Neural cell (in vitro differentiated cells): ENCODE results near the gene CHST13. TPM values are rescaled to one million over a fixed set of nuclear protein-coding genes. Genes with fewer than 3 reads are reported as not detected.

Experiments used
- H2AFZ ChIP-seq: fragments of 200-600, 300-800 bp; sonication (generic), shearing (Covaris generic); 2 replicates; pipeline ENCODE4 v1.6.0; 2014; ENCODE audit warnings: low read depth, mild to moderate bottlenecking, antibody characterized with exemption, low read length, moderate library complexity
- H3F3A ChIP-seq: fragments of 200-600 bp; shearing (Covaris generic); 2 replicates; pipeline ENCODE4 v1.6.1; 2016; ENCODE audit warnings: mild to moderate bottlenecking, moderate library complexity, mixed read lengths, antibody characterized with exemption, low read length; ENCODE audit not compliant: insufficient read depth, poor library complexity, severe bottlenecking
- H3K27ac ChIP-seq: fragments of 200-600, 300-800 bp; sonication (generic), shearing (Covaris generic); 2 replicates; pipeline ENCODE4 v1.5.1; 2014; ENCODE audit warnings: mild to moderate bottlenecking, low read length, moderate library complexity
- H3K27me3 ChIP-seq: fragments of 300-800, 200-600 bp; sonication (generic), shearing (Covaris generic); 2 replicates; pipeline ENCODE4 v1.6.0; 2014; ENCODE audit warnings: mild to moderate bottlenecking, low read depth, low read length, moderate library complexity; ENCODE audit not compliant: insufficient read depth
- H3K36me3 ChIP-seq: fragments of 300-800, 200-600 bp; sonication (generic), shearing (Covaris generic); 2 replicates; pipeline ENCODE4 v1.5.1; 2014; ENCODE audit warnings: mild to moderate bottlenecking, antibody characterized with exemption, low read length, moderate library complexity; ENCODE audit not compliant: insufficient read depth
- H3K4me2 ChIP-seq: fragments of 300-800, 200-600 bp; sonication (generic), shearing (Covaris generic); 2 replicates; pipeline ENCODE4 v1.6.0; 2014; ENCODE audit warnings: mild to moderate bottlenecking, low read length
- H3K4me3 ChIP-seq: fragments of 300-800, 200-600 bp; sonication (generic), shearing (Covaris generic); 2 replicates; pipeline ENCODE4 v1.5.1; 2014; ENCODE audit warnings: mild to moderate bottlenecking, low read length, moderate library complexity
- H3K79me2 ChIP-seq: fragments of 200-600 bp; shearing (Covaris generic); replicated peaks from 2 replicates; pipeline ENCODE4 v1.6.0; 2014; ENCODE audit warnings: mild to moderate bottlenecking, low read length, moderate library complexity; ENCODE audit not compliant: insufficient read depth
- H3K9ac ChIP-seq: fragments of 300-800, 200-600 bp; sonication (generic), shearing (Covaris generic); 2 replicates; pipeline ENCODE4 v1.6.1; 2016; ENCODE audit warnings: mild to moderate bottlenecking, low read length, mixed read lengths
- H3K9me2 ChIP-seq: fragments of 200-600 bp; shearing (Covaris generic); 2 replicates; pipeline ENCODE4 v1.6.1; 2016; ENCODE audit warnings: mild to moderate bottlenecking, low read length, mixed read lengths; ENCODE audit not compliant: insufficient read depth
- H3K9me3 ChIP-seq: fragments of 200-600, 300-800 bp; sonication (generic), shearing (Covaris generic); 2 replicates; pipeline ENCODE4 v1.6.1; 2016; ENCODE audit warnings: mild to moderate bottlenecking, mixed run types, low read length, moderate library complexity, mixed read lengths
- H4K20me1 ChIP-seq: fragments of 200-600 bp; shearing (Covaris generic); 2 replicates; pipeline ENCODE4 v1.6.1; 2016; ENCODE audit warnings: mild to moderate bottlenecking, mixed run types; ENCODE audit not compliant: insufficient read depth
- EP300 ChIP-seq: fragments of 450-650 bp; conservative IDR thresholded peaks from 2 replicates; pipeline ENCODE4 v1.6.1; 2014; ENCODE audit warnings: antibody characterized with exemption, mild to moderate bottlenecking, moderate library complexity; ENCODE audit not compliant: poor library complexity, severe bottlenecking
- EZH2 ChIP-seq: fragments of 200-600, 300-800 bp; shearing (Covaris generic), sonication (generic); IDR thresholded peaks from 2 replicates; pipeline ENCODE4 v1.6.1; 2014; ENCODE audit warnings: antibody characterized with exemption, low read length, borderline replicate concordance, mild to moderate bottlenecking; ENCODE audit not compliant: insufficient read depth, poor library complexity, severe bottlenecking
- MXI1 ChIP-seq: fragments of 450-650 bp; conservative IDR thresholded peaks from 2 replicates; pipeline ENCODE4 v1.6.1; 2014; ENCODE audit warnings: antibody characterized with exemption, mild to moderate bottlenecking; ENCODE audit not compliant: poor library complexity, severe bottlenecking
- POLR2AphosphoS5 ChIP-seq: IDR thresholded peaks from 2 replicates; pipeline ENCODE4 v1.6.1; 2012
- RAD21 ChIP-seq: fragments of 450-650 bp; conservative IDR thresholded peaks from 2 replicates; pipeline ENCODE4 v1.6.1; 2014; ENCODE audit warnings: antibody characterized with exemption, mild to moderate bottlenecking, moderate library complexity
- SMC3 ChIP-seq: fragments of 450-650 bp; conservative IDR thresholded peaks from 2 replicates; pipeline ENCODE4 v1.6.1; 2014; ENCODE audit warnings: antibody characterized with exemption, mild to moderate bottlenecking, moderate library complexity; ENCODE audit not compliant: poor library complexity
- TAF1 ChIP-seq: IDR thresholded peaks from 2 replicates; pipeline ENCODE4 v1.6.1; 2012; ENCODE audit warnings: low read depth
- polyA plus RNA-seq: library from polyadenylated mRNA; depleted of rRNA; stranded (reverse); fragments of >200 nt; gene quantifications from 2 replicates; pipeline ENCODE4 v1.2.3, GENCODE V29; 2014
- TF ChIP-seq, protein P1 (sequence below): IDR thresholded peaks from 2 replicates; pipeline ENCODE4 v1.6.1; 2012; ENCODE audit warnings: borderline replicate concordance
- TF ChIP-seq, protein P2 (sequence below): fragments of 450-650 bp; IDR thresholded peaks from 2 replicates; pipeline ENCODE4 v1.5.1; 2014; ENCODE audit warnings: antibody characterized with exemption, mild to moderate bottlenecking, moderate library complexity; ENCODE audit not compliant: poor library complexity, severe bottlenecking

CHST13 gene
- polyA plus RNA-seq, 1 donor from 2014 or later, result not detected

DNA sequence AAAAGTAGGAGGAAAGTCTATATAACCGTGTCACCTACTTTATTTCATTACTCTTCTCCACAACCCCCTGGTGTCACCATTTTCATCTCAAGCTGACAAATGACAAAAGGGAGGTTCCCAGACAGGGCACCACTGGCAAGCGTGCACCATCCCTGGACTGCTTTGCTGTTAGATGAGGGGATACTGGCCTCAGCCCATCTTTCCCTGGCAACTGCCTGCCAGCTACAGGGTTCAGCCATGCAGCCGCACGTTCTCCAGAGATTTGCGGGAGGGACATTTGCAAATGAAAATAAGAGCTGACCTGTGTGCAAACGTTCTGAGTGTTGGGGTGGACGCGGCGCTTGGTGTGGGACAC is 7.0 kb upstream of the CHST13 start:
- Histone ChIP-seq H3F3A (no peaks in the 10 kb centered on the region), H3K9me3 (no peaks in the 10 kb centered on the region), H3K9me2 (no peaks in the 10 kb centered on the region), H3K4me2 (no peak overlapping the region), H3K4me3 (no peak overlapping the region), H3K9ac (no peak overlapping the region), H3K27ac (no peak overlapping the region), H3K79me2 (no peaks in the 10 kb centered on the region), H3K36me3 (no peaks in the 10 kb centered on the region), H2AFZ (no peak overlapping the region), H3K27me3 (no peaks in the 10 kb centered on the region), H4K20me1 (no peaks in the 10 kb centered on the region)
- TF ChIP-seq EZH2 (no peak), RAD21 (no peak), SMC3 (no peak), POLR2AphosphoS5 (no peak), EP300 (no peak), TAF1 (no peak), MXI1 (no peak)
- TF ChIP-seq, protein P1, sequence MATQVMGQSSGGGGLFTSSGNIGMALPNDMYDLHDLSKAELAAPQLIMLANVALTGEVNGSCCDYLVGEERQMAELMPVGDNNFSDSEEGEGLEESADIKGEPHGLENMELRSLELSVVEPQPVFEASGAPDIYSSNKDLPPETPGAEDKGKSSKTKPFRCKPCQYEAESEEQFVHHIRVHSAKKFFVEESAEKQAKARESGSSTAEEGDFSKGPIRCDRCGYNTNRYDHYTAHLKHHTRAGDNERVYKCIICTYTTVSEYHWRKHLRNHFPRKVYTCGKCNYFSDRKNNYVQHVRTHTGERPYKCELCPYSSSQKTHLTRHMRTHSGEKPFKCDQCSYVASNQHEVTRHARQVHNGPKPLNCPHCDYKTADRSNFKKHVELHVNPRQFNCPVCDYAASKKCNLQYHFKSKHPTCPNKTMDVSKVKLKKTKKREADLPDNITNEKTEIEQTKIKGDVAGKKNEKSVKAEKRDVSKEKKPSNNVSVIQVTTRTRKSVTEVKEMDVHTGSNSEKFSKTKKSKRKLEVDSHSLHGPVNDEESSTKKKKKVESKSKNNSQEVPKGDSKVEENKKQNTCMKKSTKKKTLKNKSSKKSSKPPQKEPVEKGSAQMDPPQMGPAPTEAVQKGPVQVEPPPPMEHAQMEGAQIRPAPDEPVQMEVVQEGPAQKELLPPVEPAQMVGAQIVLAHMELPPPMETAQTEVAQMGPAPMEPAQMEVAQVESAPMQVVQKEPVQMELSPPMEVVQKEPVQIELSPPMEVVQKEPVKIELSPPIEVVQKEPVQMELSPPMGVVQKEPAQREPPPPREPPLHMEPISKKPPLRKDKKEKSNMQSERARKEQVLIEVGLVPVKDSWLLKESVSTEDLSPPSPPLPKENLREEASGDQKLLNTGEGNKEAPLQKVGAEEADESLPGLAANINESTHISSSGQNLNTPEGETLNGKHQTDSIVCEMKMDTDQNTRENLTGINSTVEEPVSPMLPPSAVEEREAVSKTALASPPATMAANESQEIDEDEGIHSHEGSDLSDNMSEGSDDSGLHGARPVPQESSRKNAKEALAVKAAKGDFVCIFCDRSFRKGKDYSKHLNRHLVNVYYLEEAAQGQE, result no peak
- TF ChIP-seq, protein P2, sequence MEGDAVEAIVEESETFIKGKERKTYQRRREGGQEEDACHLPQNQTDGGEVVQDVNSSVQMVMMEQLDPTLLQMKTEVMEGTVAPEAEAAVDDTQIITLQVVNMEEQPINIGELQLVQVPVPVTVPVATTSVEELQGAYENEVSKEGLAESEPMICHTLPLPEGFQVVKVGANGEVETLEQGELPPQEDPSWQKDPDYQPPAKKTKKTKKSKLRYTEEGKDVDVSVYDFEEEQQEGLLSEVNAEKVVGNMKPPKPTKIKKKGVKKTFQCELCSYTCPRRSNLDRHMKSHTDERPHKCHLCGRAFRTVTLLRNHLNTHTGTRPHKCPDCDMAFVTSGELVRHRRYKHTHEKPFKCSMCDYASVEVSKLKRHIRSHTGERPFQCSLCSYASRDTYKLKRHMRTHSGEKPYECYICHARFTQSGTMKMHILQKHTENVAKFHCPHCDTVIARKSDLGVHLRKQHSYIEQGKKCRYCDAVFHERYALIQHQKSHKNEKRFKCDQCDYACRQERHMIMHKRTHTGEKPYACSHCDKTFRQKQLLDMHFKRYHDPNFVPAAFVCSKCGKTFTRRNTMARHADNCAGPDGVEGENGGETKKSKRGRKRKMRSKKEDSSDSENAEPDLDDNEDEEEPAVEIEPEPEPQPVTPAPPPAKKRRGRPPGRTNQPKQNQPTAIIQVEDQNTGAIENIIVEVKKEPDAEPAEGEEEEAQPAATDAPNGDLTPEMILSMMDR, result no peak

DNA sequence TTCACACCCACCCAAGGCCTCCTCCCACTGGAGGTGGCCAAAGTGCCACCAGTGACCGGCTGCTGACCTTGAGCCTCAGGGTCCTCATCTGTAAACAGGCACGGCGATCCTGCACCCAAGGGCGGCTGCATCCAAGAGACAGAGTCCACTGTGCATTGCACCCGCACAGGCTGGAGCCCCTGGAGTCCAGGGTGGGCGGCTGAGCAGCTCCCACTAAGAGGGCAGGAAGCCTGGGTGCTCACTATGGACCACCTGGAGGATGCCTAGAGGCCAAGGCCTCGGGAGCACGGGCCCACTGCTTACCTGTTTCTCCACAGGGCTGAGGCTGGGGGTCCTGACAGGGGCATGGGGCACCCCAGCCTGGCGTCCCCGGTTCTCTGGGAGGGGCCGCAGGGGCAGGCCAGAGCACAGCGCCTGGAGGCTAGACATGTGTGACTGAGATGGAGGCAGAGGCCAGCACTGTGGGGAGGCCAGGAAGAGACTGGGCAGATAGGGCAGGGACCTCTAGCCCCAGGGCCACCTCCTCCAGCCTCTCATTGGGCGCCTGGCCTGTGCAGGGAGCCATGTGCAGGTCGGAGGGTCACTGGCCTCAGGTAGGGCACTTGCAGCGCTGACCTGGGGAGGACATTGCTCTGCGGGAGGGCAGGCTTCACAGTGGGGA is 6.5 kb upstream of the CHST13 start, which contains the start of gene UROC1:
Gene UROC1 (minus strand): TSS at position 483 of the 661 bp plus-strand sequence. CDS start 54 bp downstream, at position 429.
- H4K20me1 ChIP-seq, result no peaks in the 10 kb centered on the region
- H3K9ac ChIP-seq, result no peak within 1 kb of the TSS

More for the DNA sequence above, 6.5 kb upstream of the CHST13 start, which contains the start of gene UROC1:
- H2AFZ ChIP-seq, result no peak within 1 kb of the TSS
- H3K27me3 ChIP-seq, result peaks cover 1% of the 10 kb centered on the region
- H3K9me3 ChIP-seq, result no peaks in the 10 kb centered on the region
- TF ChIP-seq EP300, result no peak
- TF ChIP-seq MXI1, result no peak
- TF ChIP-seq, protein P1, result no peak
- no peak for TF ChIP-seq SMC3
- TF ChIP-seq, protein P2, result no peak
- no peak for TF ChIP-seq RAD21
- TF ChIP-seq POLR2AphosphoS5, result no peak
- TF ChIP-seq EZH2, result no peak
- no peak for TF ChIP-seq TAF1
- no peaks in the 10 kb centered on the region for H3K9me2 ChIP-seq
- H3K36me3 ChIP-seq, result no peaks in the 10 kb centered on the region
- no peaks in the 10 kb centered on the region for H3K79me2 ChIP-seq
- no peaks in the 10 kb centered on the region for H3F3A ChIP-seq
- no peak within 1 kb of the TSS for H3K4me2 ChIP-seq
- no peak within 1 kb of the TSS for H3K27ac ChIP-seq
- no peak within 1 kb of the TSS for H3K4me3 ChIP-seq
